Calu3 (cell line): ENCODE data around the gene CATSPER1. TPM values are rescaled to one million over a fixed set of nuclear protein-coding genes. Genes with fewer than 3 reads are reported as not detected.

Experiments
- BruUV-seq: library from RNA; stranded (reverse); fragments of 400-500 nt; replicated peaks from 2 replicates; lab custom pipeline; 2021; lab: Mats Ljungman, UMichigan
- CTCF ChIA-PET: fragments of 300-600 bp; sonication (Branson Sonifier 250); formaldehyde crosslinking; loops from one replicate; lab custom pipeline; 2022; ENCODE audit warnings: antibody characterized with exemption; lab: Charles Lee
- DNase-seq: peaks from one replicate; pipeline ENCODE4 v3.0.0; 2022
- H3K27ac Mint-ChIP-seq: one replicate; pipeline ENCODE4 v1.8.0; 2022; ENCODE audit warnings: mixed read lengths; ENCODE audit not compliant: unreplicated experiment
- H3K27me3 Mint-ChIP-seq: one replicate; pipeline ENCODE4 v1.8.0; 2022; ENCODE audit warnings: mixed read lengths; ENCODE audit not compliant: unreplicated experiment
- H3K36me3 Mint-ChIP-seq: one replicate; pipeline ENCODE4 v1.8.0; 2022; ENCODE audit warnings: mild to moderate bottlenecking, moderate library complexity, mixed read lengths; ENCODE audit not compliant: insufficient read depth, unreplicated experiment
- H3K4me1 Mint-ChIP-seq: one replicate; pipeline ENCODE4 v1.8.0; 2022; ENCODE audit warnings: mild to moderate bottlenecking, low read depth, mixed read lengths; ENCODE audit not compliant: unreplicated experiment
- H3K4me3 Mint-ChIP-seq: one replicate; pipeline ENCODE4 v1.8.0; 2022; ENCODE audit warnings: mild to moderate bottlenecking, low read depth, moderate library complexity, mixed read lengths; ENCODE audit not compliant: unreplicated experiment
- H3K9me3 Mint-ChIP-seq: one replicate; pipeline ENCODE4 v1.8.0; 2022; ENCODE audit warnings: low read depth, mixed read lengths; ENCODE audit not compliant: unreplicated experiment
- intact Hi-C: fragments of 100-400 bp; cut with micrococcal nuclease; formaldehyde crosslinking; loops from one replicate; pipeline ENCODE4 v1.10.0; 2022; ENCODE audit not compliant: unreplicated experiment
- total RNA-seq: library from RNA; stranded (reverse); gene quantifications from 2 replicates; pipeline ENCODE4 v1.2.3, GENCODE V29; 2022
- TF ChIP-seq, protein P1 (sequence below): fragments of 200-600 bp; IDR thresholded peaks from one replicate; pipeline ENCODE4 v1.8.0; 2022; ENCODE audit warnings: antibody characterized with exemption; ENCODE audit not compliant: unreplicated experiment

Gene CATSPER1
- total RNA-seq, 1 experiment from 2014 or later, result 1.0 TPM

DNA sequence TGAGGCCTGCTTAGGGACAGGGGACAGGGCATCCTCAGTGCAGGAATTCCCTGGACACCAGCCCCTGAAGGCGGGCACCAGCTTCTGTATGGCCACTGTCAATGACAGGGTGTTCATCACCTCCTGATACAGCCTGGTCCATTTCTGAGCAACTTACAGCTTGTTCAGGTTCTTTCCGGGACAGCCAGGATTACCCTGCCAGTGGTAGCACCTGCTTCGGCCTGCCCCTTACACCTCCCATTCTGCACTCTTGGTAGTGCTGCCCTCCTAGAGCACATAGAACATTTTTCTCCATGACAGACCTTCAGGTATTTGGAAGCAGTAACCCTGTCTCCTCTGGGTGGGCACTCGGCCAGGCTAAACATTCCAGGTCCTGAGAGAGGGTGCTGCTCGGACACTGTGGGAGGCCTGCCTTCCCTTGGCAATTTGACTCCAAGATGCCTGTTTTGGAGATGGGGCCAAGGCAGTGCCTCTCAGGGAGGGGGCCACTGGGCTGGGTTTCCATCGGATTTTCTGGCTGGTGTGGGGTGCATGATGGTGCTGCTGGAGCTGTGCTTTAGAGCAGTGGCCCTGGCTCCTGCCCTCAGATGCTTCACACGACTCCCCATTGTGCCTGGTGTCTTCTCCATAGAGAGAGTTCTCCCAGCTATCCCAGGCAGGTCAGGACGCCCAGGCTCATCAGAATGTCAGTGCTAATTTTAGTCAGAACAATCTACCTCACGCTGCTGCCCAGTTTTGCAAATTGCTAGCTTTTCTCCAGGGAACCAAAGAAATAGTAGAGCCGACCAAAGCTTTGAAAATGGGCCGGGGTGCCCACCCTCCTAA is 21.5 kb upstream of the CATSPER1 start:
- BruUV-seq, result no TSS peak
- Mint-ChIP-seq H3K9me3 (no peaks in the 10 kb centered on the region), H3K27me3 (peaks cover 33% of the 10 kb centered on the region), H3K4me3 (no peak overlapping the region), H3K4me1 (peaks cover 30% of the 10 kb centered on the region), H3K36me3 (peaks cover 25% of the 10 kb centered on the region), H3K27ac (no peak overlapping the region)
- DNase-seq, result no peak
- intact Hi-C loops, result no loop called here
- CTCF ChIA-PET, result no interaction called here
- TF ChIP-seq, protein P1, sequence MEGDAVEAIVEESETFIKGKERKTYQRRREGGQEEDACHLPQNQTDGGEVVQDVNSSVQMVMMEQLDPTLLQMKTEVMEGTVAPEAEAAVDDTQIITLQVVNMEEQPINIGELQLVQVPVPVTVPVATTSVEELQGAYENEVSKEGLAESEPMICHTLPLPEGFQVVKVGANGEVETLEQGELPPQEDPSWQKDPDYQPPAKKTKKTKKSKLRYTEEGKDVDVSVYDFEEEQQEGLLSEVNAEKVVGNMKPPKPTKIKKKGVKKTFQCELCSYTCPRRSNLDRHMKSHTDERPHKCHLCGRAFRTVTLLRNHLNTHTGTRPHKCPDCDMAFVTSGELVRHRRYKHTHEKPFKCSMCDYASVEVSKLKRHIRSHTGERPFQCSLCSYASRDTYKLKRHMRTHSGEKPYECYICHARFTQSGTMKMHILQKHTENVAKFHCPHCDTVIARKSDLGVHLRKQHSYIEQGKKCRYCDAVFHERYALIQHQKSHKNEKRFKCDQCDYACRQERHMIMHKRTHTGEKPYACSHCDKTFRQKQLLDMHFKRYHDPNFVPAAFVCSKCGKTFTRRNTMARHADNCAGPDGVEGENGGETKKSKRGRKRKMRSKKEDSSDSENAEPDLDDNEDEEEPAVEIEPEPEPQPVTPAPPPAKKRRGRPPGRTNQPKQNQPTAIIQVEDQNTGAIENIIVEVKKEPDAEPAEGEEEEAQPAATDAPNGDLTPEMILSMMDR, result no peak

GRCh38 chr11:66046901-66047300 is 20.6 kb upstream of the CATSPER1 start:
- CTCF ChIA-PET, result no interaction called here
- no peak for DNase-seq
- peaks cover 33% of the 10 kb centered on the region for H3K27me3 Mint-ChIP-seq
- H3K9me3 Mint-ChIP-seq, result no peaks in the 10 kb centered on the region
- no peak overlapping the region for H3K27ac Mint-ChIP-seq
- H3K36me3 Mint-ChIP-seq, result peaks cover 16% of the 10 kb centered on the region
- H3K4me1 Mint-ChIP-seq, result peaks cover 30% of the 10 kb centered on the region
- TF ChIP-seq, protein P1, result no peak
- BruUV-seq, result no TSS peak
- no peak overlapping the region for H3K4me3 Mint-ChIP-seq
- intact Hi-C loops, result no loop called here

- TF ChIP-seq, protein P1, result peak; percentile 89
- H3K9me3 Mint-ChIP-seq, result no peaks in the 10 kb centered on the region
- peaks cover 5% of the 10 kb centered on the region for H3K36me3 Mint-ChIP-seq
- DNase-seq, result peak; percentile 87
- H3K4me3 Mint-ChIP-seq, result peak overlapping the region; percentile 46
- H3K4me1 Mint-ChIP-seq, result peaks cover 17% of the 10 kb centered on the region
- no peak overlapping the region for H3K27ac Mint-ChIP-seq
- CTCF ChIA-PET, result interaction anchor here (0.6 to 2.0 kb wide), 13 partner anchors 9 to 365 kb away, joined by 3 to 16 read pairs (median 4); partner anchors contain the start of genes CST6 and PACS1
- no TSS peak for BruUV-seq
- peaks cover 42% of the 10 kb centered on the region for H3K27me3 Mint-ChIP-seq
- intact Hi-C loops, result no loop called here
Observed at GRCh38 chr11:66045177-66045639, 18.9 kb upstream of the CATSPER1 start.

DNA sequence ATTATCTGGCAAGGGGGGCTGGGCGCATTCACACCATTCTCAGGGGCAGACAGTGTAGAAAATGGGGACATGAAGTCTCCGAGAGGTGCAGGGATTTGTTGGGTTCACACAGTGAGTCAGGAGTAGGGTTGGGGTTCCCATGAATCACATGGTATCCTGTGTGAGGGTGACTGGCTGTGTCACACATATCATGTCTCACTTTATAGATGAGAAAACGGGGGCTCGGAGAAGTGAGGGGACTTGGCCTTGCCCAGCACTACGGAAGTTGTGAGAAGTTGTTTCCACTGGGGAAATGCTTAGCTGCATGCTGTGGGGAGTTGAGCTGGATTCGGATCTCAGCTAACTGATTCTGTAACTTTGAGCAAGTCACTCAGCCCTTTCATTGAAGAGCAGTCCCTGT is 18.5 kb upstream of the CATSPER1 start:
- Mint-ChIP-seq H3K36me3 (peaks cover 5% of the 10 kb centered on the region), H3K27ac (peak overlapping the region; percentile 20), H3K9me3 (no peaks in the 10 kb centered on the region), H3K4me1 (peaks cover 17% of the 10 kb centered on the region), H3K27me3 (peaks cover 42% of the 10 kb centered on the region), H3K4me3 (peak overlapping the region; percentile 46)
- intact Hi-C loops, result no loop called here
- TF ChIP-seq, protein P1, result no peak
- CTCF ChIA-PET, result interaction anchor here (0.6 to 2.0 kb wide), 12 partner anchors 9 to 365 kb away, joined by 3 to 16 read pairs (median 4); partner anchors contain the start of genes CST6 and PACS1
- BruUV-seq, result no TSS peak
- DNase-seq, result no peak
